Hematopoietic multipotent progenitor cell treated with erythropoietin and hydrocortisone succinate and interleukin-3 and kit ligand, for 6 days (in vitro differentiated cells): ENCODE data around the gene PLXNB3.

Source experiments
- DNase-seq: peaks from one replicate; pipeline ENCODE4 v3.0.0-alpha.2; 2015

PLXNB3 gene

GRCh38 chrX:153818571-153819383, 54.7 kb downstream of the PLXNB3 start:
- DNase-seq = peak; percentile 44

- no peak for DNase-seq
Measured at GRCh38 chrX:153819384-153820040, 55.5 kb downstream of the PLXNB3 start.

GRCh38 chrX:153820601-153821000, 56.6 kb downstream of the PLXNB3 start:
- DNase-seq = no peak

GRCh38 chrX:153821066-153821465, 57.0 kb downstream of the PLXNB3 start:
- DNase-seq = no peak

GRCh38 chrX:153824348-153824747, 60.3 kb downstream of the PLXNB3 start:
- no peak for DNase-seq

- no peak for DNase-seq
Measured at GRCh38 chrX:153825042-153825441, 61.0 kb downstream of the PLXNB3 start.
